Gastroesophageal sphincter (tissue), 4 donors: ENCODE data around the gene ASAP2. TPM values are rescaled to one million over a fixed set of nuclear protein-coding genes. Genes with fewer than 3 reads are reported as not detected.
A peak's percentile ranks its signal among the peaks of the same experiment; 100 is the strongest.

ENCODE experiments used
- ATAC-seq: fragments of 150-250 bp; one replicate; pipeline ENCODE4 v1.9.1; 2016; ENCODE audit warnings: mild to moderate bottlenecking, moderate library complexity
- H3K27ac ChIP-seq, 4 donors: fragments of 200-600 bp; sonication (generic) in 3 of 4; 1 replicate in 3 of 4; 2 replicates in 1 of 4; pipeline ENCODE4 v1.5.1; 2016 to 2019
- H3K27me3 ChIP-seq: fragments of 200-600 bp; sonication (generic); one replicate; pipeline ENCODE4 v1.5.1; 2019
- H3K36me3 ChIP-seq, 2 donors: fragments of 200-600 bp; sonication (generic); one replicate each; pipeline ENCODE4 v1.5.1; 2019; ENCODE audit warnings: control low read depth in 1 of 2
- H3K4me1 ChIP-seq, 3 donors: fragments of 200-600 bp; sonication (generic); 1 replicate in 2 of 3; 2 replicates in 1 of 3; pipeline ENCODE4 v1.5.1; 2016 to 2019; ENCODE audit warnings: control low read depth in 2 of 3
- H3K4me3 ChIP-seq, 2 donors: fragments of 200-600 bp; sonication (generic); one replicate each; pipeline ENCODE4 v1.5.1; 2019; ENCODE audit warnings: mild to moderate bottlenecking in 1 of 2, moderate library complexity in 1 of 2
- H3K9me3 ChIP-seq, 3 donors: fragments of 200-600 bp; sonication (generic); one replicate each; pipeline ENCODE4 v1.5.1; 2017 to 2019; ENCODE audit warnings: control low read depth in 2 of 3
- EP300 ChIP-seq: sonication (generic); formaldehyde crosslinking; IDR thresholded peaks from one replicate; pipeline ENCODE4 v1.6.1; 2017; ENCODE audit warnings: antibody characterized with exemption, mild to moderate bottlenecking
- POLR2A ChIP-seq, 2 donors: fragments of 450-650 bp; IDR thresholded peaks; one replicate each; pipeline ENCODE4 v1.6.1; 2017; ENCODE audit warnings: antibody characterized with exemption in 2 of 2, mild to moderate bottlenecking in 2 of 2, moderate library complexity in 1 of 2
- POLR2AphosphoS5 ChIP-seq: sonication (generic); formaldehyde crosslinking; IDR thresholded peaks from one replicate; pipeline ENCODE4 v1.6.1; 2017; ENCODE audit warnings: antibody characterized with exemption
- WGBS, 2 donors: methylation state at CpG; one replicate each; pipeline ENCODE4 v1.1.5; 2018; ENCODE audit warnings: low coverage in 1 of 2; 5-methylcytosine and 5-hydroxymethylcytosine counted together
- total RNA-seq, 4 donors: library from RNA; depleted of rRNA; stranded (reverse); fragments of >200 nt; gene quantifications; one replicate each; pipeline ENCODE4 v1.1.0, GENCODE V29; 2016
- TF ChIP-seq, protein P1 (sequence below), 4 experiments: fragments of 200-600 bp in 2 of 4; fragments of 450-650 bp in 2 of 4; sonication (generic) in 1 of 4; IDR thresholded peaks; one replicate each; pipeline ENCODE4 v1.5.1; 2017 to 2019; ENCODE audit warnings: antibody characterized with exemption in 4 of 4, mild to moderate bottlenecking in 2 of 4, moderate library complexity in 2 of 4

ASAP2 gene
- total RNA-seq, 4 donors from 2014 or later, result 18.3 to 31.4 (median 26.2) TPM

DNA sequence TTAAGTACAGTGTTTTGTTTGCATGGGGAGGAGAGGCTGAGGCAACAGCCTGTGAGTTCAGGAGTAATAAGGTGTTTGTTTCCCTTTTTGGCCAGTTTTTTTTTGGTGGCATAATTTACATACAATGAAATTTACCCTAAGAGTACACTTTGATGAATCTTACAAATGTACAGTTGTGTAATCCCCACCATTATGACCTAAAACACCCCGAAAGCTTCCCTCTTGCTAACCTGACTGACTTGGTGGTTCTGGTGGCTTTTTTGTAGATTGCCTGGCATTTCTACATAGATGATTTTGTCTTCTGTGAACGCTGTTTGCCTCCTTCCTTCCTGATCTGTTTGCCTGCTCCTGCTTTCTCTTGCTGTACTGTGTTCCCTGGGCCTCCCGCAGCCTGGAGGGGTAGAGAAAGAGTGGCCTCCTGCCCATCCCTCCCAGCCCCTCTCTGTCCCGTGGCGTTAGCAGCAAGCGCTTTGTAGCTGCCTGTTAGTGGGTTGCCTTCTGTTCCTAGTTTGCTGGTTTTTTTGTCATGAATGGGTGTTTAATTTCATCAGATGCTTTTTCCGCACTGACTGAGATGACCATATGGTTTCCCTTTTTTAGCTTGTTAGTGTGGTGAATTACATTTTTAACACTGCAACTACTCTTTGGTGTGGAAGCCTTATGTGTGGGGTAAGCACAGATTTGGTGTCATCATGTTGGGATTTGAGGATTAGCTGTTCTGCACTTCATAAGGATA lies 32.1 kb downstream of the ASAP2 start:
- Histone ChIP-seq H3K4me1 (peaks cover 0 to 85% (median 38%) of the 10 kb centered on the region in 3 donors), H3K9me3 (no peaks in the 10 kb centered on the region), H3K27ac (peak overlapping the region in 3 of 4 donors; percentile 50 to 58 (median 52)), H3K36me3 (no peaks in the 10 kb centered on the region), H3K4me3 (no peak overlapping the region), H3K27me3 (no peaks in the 10 kb centered on the region)
- no peak for ATAC-seq
- TF ChIP-seq POLR2A (IDR thresholded peaks at IDR 0.05), result no peak
- no peak for TF ChIP-seq EP300
- TF ChIP-seq, protein P1, sequence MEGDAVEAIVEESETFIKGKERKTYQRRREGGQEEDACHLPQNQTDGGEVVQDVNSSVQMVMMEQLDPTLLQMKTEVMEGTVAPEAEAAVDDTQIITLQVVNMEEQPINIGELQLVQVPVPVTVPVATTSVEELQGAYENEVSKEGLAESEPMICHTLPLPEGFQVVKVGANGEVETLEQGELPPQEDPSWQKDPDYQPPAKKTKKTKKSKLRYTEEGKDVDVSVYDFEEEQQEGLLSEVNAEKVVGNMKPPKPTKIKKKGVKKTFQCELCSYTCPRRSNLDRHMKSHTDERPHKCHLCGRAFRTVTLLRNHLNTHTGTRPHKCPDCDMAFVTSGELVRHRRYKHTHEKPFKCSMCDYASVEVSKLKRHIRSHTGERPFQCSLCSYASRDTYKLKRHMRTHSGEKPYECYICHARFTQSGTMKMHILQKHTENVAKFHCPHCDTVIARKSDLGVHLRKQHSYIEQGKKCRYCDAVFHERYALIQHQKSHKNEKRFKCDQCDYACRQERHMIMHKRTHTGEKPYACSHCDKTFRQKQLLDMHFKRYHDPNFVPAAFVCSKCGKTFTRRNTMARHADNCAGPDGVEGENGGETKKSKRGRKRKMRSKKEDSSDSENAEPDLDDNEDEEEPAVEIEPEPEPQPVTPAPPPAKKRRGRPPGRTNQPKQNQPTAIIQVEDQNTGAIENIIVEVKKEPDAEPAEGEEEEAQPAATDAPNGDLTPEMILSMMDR (IDR thresholded peaks at IDR 0.05), result no peak
- no peak for TF ChIP-seq POLR2AphosphoS5
- 63 to 67% methylated on average over 7 of the region's 7 CpGs for WGBS, 2 donors

DNA sequence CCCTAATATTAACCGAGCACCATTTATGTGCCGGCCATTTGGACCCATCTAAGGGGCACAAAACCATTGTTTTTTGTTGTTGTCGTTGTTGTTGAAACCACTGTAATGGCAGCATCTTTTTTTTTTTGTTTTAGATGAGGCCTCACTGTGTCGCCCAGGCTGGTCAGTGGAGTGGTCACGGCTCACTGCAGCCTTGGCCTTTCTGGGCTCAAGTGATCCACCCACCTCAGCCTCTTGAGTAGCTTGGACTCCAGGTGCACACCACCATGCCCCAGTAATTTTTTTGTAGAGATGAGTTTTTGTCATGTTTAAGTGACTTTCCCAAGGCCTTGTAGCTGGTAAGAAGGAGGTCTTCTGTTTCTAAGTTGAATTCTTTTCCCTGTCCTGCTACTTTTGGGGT lies 33.0 kb downstream of the ASAP2 start:
- TF ChIP-seq POLR2AphosphoS5 (no peak), EP300 (no peak), POLR2A (IDR thresholded peaks at IDR 0.05) (no peak)
- TF ChIP-seq, protein P1 (IDR thresholded peaks at IDR 0.05), result no peak
- Histone ChIP-seq H3K4me1 (peaks cover 0 to 77% (median 30%) of the 10 kb centered on the region in 3 donors), H3K4me3 (no peak overlapping the region), H3K27me3 (no peaks in the 10 kb centered on the region), H3K9me3 (no peaks in the 10 kb centered on the region), H3K27ac (no peak overlapping the region), H3K36me3 (no peaks in the 10 kb centered on the region)
- WGBS, 2 donors, result 93 to 100% methylated on average over 3 to 5 of the region's 5 CpGs
- no peak for ATAC-seq

DNA sequence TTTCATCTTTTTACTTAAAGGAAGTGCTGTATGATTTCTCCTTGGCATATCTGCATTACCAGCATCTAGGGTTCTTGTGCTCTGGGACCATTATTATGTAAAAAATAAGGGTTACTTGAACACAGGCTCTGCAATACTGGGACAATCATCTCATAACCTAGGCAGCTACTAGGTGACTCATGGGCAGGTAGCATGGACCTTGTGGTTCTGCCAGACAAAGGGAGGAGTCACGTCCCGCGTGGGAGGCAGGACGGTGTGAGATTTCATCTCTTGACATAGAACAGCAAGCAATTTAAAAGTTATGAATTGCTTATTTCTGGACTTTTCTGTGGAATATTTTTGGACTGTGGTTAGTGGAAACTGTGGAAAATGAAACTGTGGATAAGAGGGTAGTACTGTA lies 34.1 kb downstream of the ASAP2 start:
- ATAC-seq, result no peak

DNA sequence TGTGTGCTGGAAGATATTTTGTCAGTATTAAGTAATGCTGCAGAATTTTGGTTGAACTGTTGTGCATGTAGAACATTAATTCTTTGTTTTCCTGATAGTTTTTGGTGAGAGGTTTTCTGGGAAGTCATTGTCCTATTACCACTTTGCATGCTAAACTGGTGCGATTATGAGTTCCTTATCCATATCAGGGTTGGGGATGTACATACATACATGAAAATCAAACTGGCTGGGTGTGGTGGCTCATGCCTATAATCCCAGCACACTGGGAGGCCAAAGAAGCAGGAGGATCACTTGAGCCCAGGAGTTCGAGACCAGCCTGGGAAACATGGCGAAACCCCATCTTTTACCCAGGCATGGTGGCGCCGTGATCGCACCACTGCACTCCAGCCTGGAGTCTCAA lies 34.6 kb downstream of the ASAP2 start:
- Histone ChIP-seq H3K4me3 (no peak overlapping the region), H3K36me3 (no peaks in the 10 kb centered on the region), H3K27ac (no peak overlapping the region), H3K4me1 (peaks cover 0 to 74% (median 15%) of the 10 kb centered on the region in 3 donors), H3K27me3 (no peaks in the 10 kb centered on the region), H3K9me3 (no peaks in the 10 kb centered on the region)
- WGBS, 2 donors, result 67 to 73% methylated on average over 1 to 5 of the region's 6 CpGs
- TF ChIP-seq POLR2AphosphoS5, result no peak
- TF ChIP-seq EP300, result no peak
- TF ChIP-seq, protein P1 (IDR thresholded peaks at IDR 0.05), result no peak
- no peak for TF ChIP-seq POLR2A (IDR thresholded peaks at IDR 0.05)
- ATAC-seq, result no peak

More for the DNA sequence above, 34.1 kb downstream of the ASAP2 start:
- no peaks in the 10 kb centered on the region for H3K9me3 ChIP-seq
- H3K4me3 ChIP-seq, result no peak overlapping the region
- H3K36me3 ChIP-seq, result no peaks in the 10 kb centered on the region
- WGBS, 2 donors, result 8 to 14% methylated on average over 4 of the region's 4 CpGs
- peaks cover 0 to 75% (median 19%) of the 10 kb centered on the region in 3 donors for H3K4me1 ChIP-seq
- H3K27me3 ChIP-seq, result no peaks in the 10 kb centered on the region
- no peak for TF ChIP-seq POLR2A (IDR thresholded peaks at IDR 0.05)
- peak overlapping the region in 1 of 4 donors; percentile 5 for H3K27ac ChIP-seq

DNA sequence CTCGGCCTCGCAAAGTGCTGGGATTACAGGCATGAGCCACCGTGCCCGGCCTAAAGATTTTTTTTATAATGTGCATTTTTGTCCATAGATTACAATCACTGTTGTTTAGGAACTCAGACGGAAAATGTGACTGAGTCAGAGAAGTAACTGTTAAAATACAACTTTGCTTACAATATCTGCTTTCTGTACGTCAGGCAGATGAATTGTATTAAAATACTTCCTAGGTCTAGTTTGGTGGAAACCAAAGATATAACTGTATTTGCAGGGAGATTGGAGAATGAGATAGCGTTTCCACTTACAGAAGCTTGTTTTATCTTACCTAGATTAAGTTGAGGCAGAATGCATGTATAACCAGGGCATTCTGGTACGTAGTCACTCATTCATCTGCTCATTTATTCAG lies 36.7 kb downstream of the ASAP2 start:
- Histone ChIP-seq H3K4me1 (peaks cover 0 to 74% (median 5%) of the 10 kb centered on the region in 3 donors), H3K36me3 (no peaks in the 10 kb centered on the region), H3K27ac (no peak overlapping the region), H3K27me3 (no peaks in the 10 kb centered on the region), H3K4me3 (no peak overlapping the region), H3K9me3 (no peaks in the 10 kb centered on the region)
- ATAC-seq, result no peak
- TF ChIP-seq, protein P1 (IDR thresholded peaks at IDR 0.05), result no peak
- TF ChIP-seq EP300 (no peak), POLR2AphosphoS5 (no peak), POLR2A (IDR thresholded peaks at IDR 0.05) (no peak)
- 68 to 96% methylated on average over 5 to 7 of the region's 8 CpGs for WGBS, 2 donors
